NCI-H2081 (cell line): Measurements from ENCODE around the gene FOXP1.
A peak's percentile ranks its signal among the peaks of the same experiment; 100 is the strongest.

Source experiments
- DNase-seq, 2 experiments: peaks; one replicate each; lab custom pipeline; 2025; lab: John Stamatoyannopoulos, UW

The FOXP1 gene

DNA sequence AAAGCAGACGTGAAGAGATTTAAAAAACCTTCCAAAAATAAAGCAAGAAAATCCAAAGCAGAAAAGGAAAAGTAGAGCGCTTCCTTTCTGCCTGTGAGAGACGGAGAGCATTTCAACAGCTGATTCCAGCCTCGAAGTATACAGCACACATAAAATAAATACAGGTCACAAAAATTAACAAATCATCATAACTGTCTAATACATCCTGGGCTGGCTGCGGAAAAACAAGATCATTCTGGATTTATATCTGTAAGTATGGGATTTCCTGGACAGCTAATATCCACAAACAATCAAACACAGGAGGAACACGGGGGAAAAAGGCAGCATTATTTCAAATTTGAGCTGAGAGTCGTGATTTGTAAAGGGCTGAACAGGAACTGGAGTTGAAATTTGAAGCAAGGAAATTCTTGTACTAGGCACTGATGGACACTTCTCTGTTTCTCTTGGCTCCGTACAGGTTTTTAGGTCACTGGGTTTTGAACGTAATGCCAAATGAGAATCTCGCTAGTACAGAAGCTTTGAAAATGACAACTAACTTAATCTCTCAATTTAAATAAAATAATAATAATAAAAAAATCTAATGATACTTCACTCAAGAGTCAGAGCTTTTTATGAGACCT is 577.7 kb downstream of the FOXP1 start:
- DNase-seq: no peak

- DNase-seq: no peak
Observed at GRCh38 chr3:71003511-71003910, 580.0 kb downstream of the FOXP1 start.

DNA sequence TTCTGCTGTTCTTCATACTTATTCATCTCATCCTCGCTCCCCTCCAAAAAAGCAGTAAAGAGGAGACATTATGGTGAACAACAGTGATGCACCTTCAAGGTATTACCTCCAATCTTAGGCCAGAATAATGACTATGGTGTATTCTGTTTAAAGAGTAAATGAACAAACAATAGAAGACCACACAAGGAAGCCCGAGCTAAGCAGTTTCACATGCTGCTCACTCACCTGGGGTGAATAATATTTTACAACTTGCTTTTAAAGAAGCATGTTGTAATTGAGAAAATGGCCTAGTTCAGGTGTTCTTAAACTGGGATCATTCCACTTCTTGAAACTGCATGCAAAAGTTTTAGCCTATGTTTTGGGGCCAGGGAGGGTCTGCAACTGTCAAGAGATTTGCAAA is 581.2 kb downstream of the FOXP1 start:
- DNase-seq: no peak

DNA sequence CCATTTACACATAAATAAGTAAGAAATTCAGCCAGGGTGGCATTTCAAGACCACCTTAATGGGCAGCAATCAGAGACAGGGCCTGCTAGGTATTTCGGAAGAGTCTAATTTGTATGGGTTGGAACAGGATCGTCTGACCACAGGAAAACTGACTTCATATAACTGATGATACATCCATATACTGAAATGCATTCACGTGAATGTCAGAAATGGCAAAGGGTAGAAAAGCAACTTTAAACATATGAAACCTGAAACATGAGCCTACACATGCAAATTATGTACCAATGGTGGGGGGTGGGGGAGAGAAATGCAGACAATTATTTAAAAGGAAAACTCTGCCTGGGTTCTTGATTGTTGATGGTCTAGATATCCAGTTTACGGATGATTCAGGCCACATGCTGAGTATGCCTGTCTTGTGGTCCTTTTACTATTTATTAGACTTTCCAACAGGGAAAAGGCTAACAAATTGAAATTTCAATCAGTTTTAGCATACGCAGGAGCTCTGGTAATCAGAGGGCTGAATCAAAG is 582.2 kb downstream of the FOXP1 start:
- no peak for DNase-seq

DNA sequence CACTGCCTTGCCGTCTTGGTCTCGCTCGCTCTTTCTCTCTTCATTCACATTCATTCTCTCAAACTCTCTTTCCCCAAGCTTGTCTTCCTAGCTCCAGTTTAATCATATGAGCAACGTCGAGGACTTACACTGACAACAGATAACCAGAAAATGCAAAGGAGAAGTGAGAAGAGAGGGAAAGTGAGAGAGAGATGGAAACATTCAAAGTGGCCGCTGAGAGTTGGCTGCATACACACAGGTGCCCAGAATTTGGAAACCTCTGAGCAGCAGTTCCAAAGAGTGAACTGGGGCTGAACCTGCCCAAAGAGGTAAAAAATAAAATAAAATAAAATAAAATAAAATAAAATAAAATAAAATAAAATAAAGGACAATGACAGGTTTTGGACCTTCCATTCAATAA is 583.0 kb downstream of the FOXP1 start:
- no peak for DNase-seq

DNA sequence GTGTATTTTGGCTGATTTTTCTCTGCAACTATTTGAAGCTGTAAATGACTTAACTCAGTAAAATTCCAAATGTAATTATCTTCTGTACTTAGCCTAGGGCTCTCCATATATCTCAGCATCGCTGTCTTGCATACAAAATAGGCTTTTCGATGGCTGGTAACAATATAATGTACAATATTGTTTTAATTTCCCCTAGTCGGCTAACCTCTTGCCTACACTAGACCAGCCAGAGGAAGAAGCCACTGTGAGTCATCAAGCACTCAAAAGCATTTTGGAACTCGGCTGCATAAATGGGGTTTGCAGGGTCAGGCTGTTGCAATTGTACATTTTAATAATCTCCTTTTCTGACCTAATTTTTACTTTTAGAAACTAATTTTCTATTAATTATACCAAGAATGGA is 583.8 kb downstream of the FOXP1 start:
- DNase-seq: no peak

GRCh38 chr3:70996082-70996481 is 587.4 kb downstream of the FOXP1 start:
- DNase-seq: no peak

- no peak for DNase-seq
Observed at GRCh38 chr3:70994644-70995043, 588.9 kb downstream of the FOXP1 start.

DNA sequence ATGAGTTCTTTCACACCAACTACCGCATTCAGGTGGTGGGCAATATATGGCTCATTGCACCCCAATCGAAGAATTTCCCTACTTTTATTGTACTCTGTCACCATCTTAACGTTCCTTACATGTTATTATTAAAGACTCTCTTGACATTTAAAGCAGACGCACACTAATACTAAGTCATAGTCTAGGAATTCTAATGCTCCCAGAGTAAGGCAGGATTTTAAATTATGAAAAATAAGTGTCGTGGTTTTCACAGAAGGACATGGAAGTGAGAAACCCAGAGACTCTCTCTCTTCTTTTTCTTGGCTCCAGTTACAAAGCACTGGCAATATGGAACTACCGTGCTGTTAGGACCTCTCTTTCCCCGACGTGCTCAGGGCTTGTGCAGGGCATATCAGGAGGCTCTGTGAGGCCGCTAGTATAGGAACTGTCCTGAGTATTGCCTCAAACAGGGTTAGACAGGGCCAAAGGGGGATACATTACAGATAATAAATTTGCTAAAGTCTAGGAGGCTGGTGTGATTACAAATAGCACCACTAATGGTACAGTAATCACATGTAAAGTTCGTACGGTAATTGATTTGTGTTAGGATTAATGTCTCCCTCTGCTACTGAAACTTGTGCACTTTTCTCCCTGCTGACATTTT is 590.8 kb downstream of the FOXP1 start:
- no peak for DNase-seq

- no peak for DNase-seq
Observed at GRCh38 chr3:70992131-70992530, 591.4 kb downstream of the FOXP1 start.

DNA sequence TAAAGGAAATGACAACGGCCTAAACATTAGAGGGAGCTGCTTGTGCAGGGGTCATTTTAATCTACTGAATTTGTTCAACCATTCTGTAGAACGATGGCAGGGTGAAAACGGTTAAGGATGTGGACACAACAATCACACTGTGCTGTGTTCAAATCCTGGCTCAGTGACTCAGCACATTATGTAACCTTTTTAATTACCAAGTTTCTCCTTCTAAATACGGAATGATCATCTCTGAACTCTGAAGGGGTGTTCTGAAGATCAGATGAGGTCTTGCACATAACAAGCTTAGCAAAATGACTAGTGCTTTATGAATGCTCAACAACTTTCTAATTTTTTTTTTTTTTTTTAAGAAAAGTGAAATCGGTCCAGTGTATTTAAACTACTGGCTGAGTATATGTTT is 592.8 kb downstream of the FOXP1 start:
- no peak for DNase-seq

DNA sequence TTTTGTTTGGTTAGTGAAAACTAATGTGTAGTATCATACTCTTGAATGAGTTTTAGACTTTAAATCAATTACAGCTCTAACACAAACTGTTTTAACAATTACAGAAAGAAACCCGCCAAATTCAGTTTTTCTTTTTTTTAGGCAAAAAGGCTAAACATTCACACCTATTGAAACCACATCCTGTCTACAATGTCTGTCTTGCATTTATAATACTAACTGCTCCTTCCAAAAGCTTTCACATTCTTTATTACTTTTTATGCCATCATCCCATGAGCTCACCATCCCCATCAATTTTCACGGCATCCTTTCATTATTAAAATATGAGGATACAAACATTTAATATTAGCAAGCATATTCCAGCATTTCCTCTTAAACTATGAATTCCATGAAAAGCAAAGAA is 593.3 kb downstream of the FOXP1 start:
- DNase-seq: no peak

- no peak for DNase-seq
Observed at GRCh38 chr3:70989174-70989573, 594.4 kb downstream of the FOXP1 start.

GRCh38 chr3:70988111-70988510 is 595.4 kb downstream of the FOXP1 start:
- DNase-seq: no peak

DNA sequence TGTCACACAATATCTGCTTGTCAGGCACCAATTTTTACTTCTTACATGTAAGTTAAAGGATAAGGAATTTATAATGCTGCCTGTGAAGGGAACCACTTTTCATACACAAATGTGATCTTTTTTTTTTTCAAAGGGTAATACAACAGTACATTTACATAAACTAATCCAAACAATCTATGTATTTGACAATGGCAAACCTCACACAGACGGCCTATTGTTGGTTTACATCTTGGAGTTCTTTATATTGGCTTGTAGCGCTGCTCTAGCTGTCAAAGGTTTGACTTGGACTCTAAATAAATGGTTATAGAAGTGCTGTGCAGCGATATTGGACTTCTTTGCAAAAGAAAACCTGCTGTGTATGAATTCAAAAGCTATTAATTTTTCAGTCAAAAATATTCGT is 598.0 kb downstream of the FOXP1 start:
- no peak for DNase-seq

- DNase-seq: no peak
Observed at GRCh38 chr3:70984776-70985482, 598.6 kb downstream of the FOXP1 start.

GRCh38 chr3:70982700-70983140 is 600.8 kb downstream of the FOXP1 start:
- DNase-seq: no peak

DNA sequence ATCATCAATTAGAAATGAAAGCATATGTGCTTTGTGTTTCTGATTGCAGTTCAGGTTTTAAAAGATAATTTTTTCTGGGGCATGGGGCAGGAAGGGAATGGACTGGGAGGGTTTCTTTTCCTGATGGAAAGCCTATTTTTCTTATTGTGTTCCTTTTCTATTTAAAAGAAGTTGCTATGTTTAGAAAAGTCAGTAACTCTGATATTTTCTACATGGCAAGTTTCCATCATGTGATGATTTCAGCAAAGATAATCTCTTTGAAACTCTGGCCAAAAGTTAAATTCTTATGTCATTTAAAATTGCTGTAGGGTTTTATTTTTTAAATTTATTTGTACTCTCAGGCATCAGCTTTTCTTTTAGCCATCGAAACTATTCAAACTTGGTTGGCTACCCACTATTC is 601.2 kb downstream of the FOXP1 start:
- DNase-seq: no peak

DNA sequence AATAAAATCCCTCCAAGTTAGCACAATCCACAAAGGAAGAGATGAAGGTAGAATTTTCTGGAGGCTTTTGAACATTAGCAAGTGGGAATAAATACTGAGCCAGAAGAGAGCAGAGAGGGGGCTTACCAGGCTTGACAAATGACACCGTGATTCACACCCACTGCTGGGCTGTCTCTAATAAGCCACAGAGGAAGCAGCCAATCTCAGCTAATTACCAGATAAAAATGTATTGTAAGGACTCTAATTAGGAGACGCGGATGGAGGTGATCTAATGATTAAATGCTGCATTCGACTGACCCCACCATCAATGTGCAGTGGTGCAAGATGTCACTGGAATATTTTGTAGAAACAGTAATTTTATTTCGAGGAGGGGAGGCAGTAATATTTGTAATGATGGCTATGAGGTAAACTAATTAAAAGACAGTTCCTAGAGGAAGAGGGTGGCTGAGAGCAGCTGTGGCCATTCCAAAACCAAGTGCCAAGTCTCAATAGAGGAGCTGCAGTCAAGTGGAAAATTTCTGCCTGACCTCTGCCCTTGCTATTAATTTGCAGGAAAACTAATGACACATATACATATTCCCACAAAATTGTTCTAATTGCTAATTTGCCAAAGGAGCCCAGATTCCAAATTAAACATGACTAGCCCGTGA is 602.2 kb downstream of the FOXP1 start:
- DNase-seq: peak in 1 of 2 experiments; percentile 15

GRCh38 chr3:70980646-70981170 is 602.8 kb downstream of the FOXP1 start:
- no peak for DNase-seq

- no peak for DNase-seq
Observed at GRCh38 chr3:70979983-70980645, 603.4 kb downstream of the FOXP1 start.

DNA sequence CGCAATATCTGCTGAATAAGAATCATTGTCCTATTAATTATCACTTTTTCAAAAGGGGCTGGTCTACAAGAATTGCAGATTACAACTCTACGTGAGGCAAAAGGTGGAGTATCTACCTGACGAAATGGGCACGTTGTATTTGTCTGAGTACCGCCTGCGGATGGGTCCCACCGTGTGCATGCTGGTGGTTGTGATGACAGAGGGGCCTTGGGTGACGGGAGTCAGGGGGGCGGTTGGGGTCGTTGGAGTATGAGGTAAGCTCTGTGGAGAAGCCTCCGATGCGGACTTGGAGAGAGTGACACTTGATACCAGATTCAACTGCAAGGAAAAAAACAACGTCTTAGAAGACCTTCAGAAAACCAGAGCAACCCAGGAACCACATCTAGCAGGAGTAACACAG is 605.8 kb downstream of the FOXP1 start:
- DNase-seq: no peak
